ENCODE measurements around the gene ELP4. TPM values are rescaled to one million over a fixed set of nuclear protein-coding genes. Genes with fewer than 3 reads are reported as not detected.

ELP4 gene
- total and polyA plus RNA-seq, 2 donors (not counting 1 experiment from before 2014, with no cell fraction given), result 7.1 to 31.3 TPM

GRCh38 chr11:31818425-31818755, 308.8 kb downstream of the ELP4 start:
- Mint-ChIP-seq H3K4me1 (peaks cover 26% of the 10 kb centered on the region), H3K4me3 (peak overlapping the region; percentile 34), H3K27ac (no peak overlapping the region), H3K9me3 (ENCODE audit: insufficient read depth) (no peaks in the 10 kb centered on the region), H3K27me3 (peaks cover 46% of the 10 kb centered on the region)
- no peak overlapping the region for H3K4me2 ChIP-seq (replicated peaks; ENCODE audit: low read depth, low read length, poor library complexity, severe bottlenecking)
- no peaks in the 10 kb centered on the region for H3K36me3 ChIP-seq (replicated peaks in 1 of 2; ENCODE audit: control extremely low read depth in 1 of 2, control insufficient read depth in 1 of 2, extremely low read depth in 1 of 2, insufficient read depth in 2 of 2, low read length in 1 of 2)
- peaks cover 41 to 58% of the 10 kb centered on the region in 2 donors for H3K4me1 ChIP-seq (ENCODE audit: control insufficient read depth in 2 of 2, insufficient read depth in 2 of 2, low read length in 2 of 2)
- no peak for TF ChIP-seq EZH2 (IDR thresholded peaks at IDR 0.05; ENCODE audit: borderline replicate concordance, insufficient read depth, low read depth, low read length, poor library complexity, severe bottlenecking)
- TF ChIP-seq CTCF (IDR thresholded peaks at IDR 0.05), result no peak
- H2AFZ ChIP-seq (ENCODE audit: insufficient read depth, low read depth, low read length, poor library complexity, severe bottlenecking), result no peak overlapping the region
- no peak overlapping the region for H3K27ac ChIP-seq (ENCODE audit: low read length in 2 of 2)
- peaks cover 2 to 85% (median 8%) of the 10 kb centered on the region in 3 donors for H3K9me3 ChIP-seq (ENCODE audit: control extremely low read depth in 1 of 3, control insufficient read depth in 2 of 3, insufficient read depth in 1 of 3, low read length in 2 of 3)
- H4K20me1 ChIP-seq (ENCODE audit: control insufficient read depth, insufficient read depth, low read length, poor library complexity, severe bottlenecking), result no peaks in the 10 kb centered on the region
- H3K9ac ChIP-seq (ENCODE audit: low read length), result no peak overlapping the region
- intact Hi-C loops (cut with micrococcal nuclease), result no loop called here
- peak; percentile 14 for DNase-seq
- POLR2A ChIA-PET, result no interaction called here
- no peak for ATAC-seq (ENCODE audit: low read depth)
- 7% methylated on average over 7 of the region's 9 CpGs for WGBS (ENCODE audit: insufficient coverage)
- no peak overlapping the region for H3K4me3 ChIP-seq (ENCODE audit: control extremely low read depth in 1 of 5, extremely low read depth in 1 of 5, insufficient read depth in 1 of 5, low read depth in 2 of 5, low read length in 4 of 5)
- no peaks in the 10 kb centered on the region for H3K79me2 ChIP-seq (ENCODE audit: control insufficient read depth, insufficient read depth, low read length)
- peaks cover 0 to 98% (median 86%) of the 10 kb centered on the region in 4 experiments for H3K27me3 ChIP-seq (replicated peaks in 1 of 4; ENCODE audit: control extremely low read depth in 1 of 4, control insufficient read depth in 3 of 4, insufficient read depth in 4 of 4, low read length in 3 of 4)
- CTCF ChIA-PET, result no interaction called here

GRCh38 chr11:31818874-31819331, 309.3 kb downstream of the ELP4 start:
- no peak for ATAC-seq (ENCODE audit: low read depth)

More at GRCh38 chr11:31818874-31819331, 309.3 kb downstream of the ELP4 start:
- Mint-ChIP-seq H3K4me3 (no peak overlapping the region), H3K9me3 (ENCODE audit: insufficient read depth) (no peaks in the 10 kb centered on the region), H3K27ac (no peak overlapping the region), H3K27me3 (peaks cover 49% of the 10 kb centered on the region), H3K4me1 (peaks cover 23% of the 10 kb centered on the region)
- ChIA-PET CTCF (no interaction called here), POLR2A (no interaction called here)
- peaks cover 36 to 53% of the 10 kb centered on the region in 2 donors for H3K4me1 ChIP-seq (ENCODE audit: control insufficient read depth in 2 of 2, insufficient read depth in 2 of 2, low read length in 2 of 2)
- intact Hi-C loops (cut with micrococcal nuclease), result no loop called here
- H3K27me3 ChIP-seq (replicated peaks in 1 of 4; ENCODE audit: control extremely low read depth in 1 of 4, control insufficient read depth in 3 of 4, insufficient read depth in 4 of 4, low read length in 3 of 4), result peaks cover 0 to 98% (median 85%) of the 10 kb centered on the region in 4 experiments
- peaks cover 2 to 85% (median 8%) of the 10 kb centered on the region in 3 donors for H3K9me3 ChIP-seq (ENCODE audit: control extremely low read depth in 1 of 3, control insufficient read depth in 2 of 3, insufficient read depth in 1 of 3, low read length in 2 of 3)
- H3K79me2 ChIP-seq (ENCODE audit: control insufficient read depth, insufficient read depth, low read length), result no peaks in the 10 kb centered on the region
- H4K20me1 ChIP-seq (ENCODE audit: control insufficient read depth, insufficient read depth, low read length, poor library complexity, severe bottlenecking), result no peaks in the 10 kb centered on the region
- H3K4me3 ChIP-seq (ENCODE audit: control extremely low read depth in 1 of 5, extremely low read depth in 1 of 5, insufficient read depth in 1 of 5, low read depth in 2 of 5, low read length in 4 of 5), result no peak overlapping the region
- 11% methylated on average over 22 of the region's 26 CpGs for WGBS (ENCODE audit: insufficient coverage)
- no peak overlapping the region for H3K27ac ChIP-seq (ENCODE audit: low read length in 2 of 2)
- no peak overlapping the region for H3K4me2 ChIP-seq (replicated peaks; ENCODE audit: low read depth, low read length, poor library complexity, severe bottlenecking)
- no peak overlapping the region for H2AFZ ChIP-seq (ENCODE audit: insufficient read depth, low read depth, low read length, poor library complexity, severe bottlenecking)
- TF ChIP-seq CTCF (IDR thresholded peaks at IDR 0.05) (no peak), EZH2 (IDR thresholded peaks at IDR 0.05; ENCODE audit: borderline replicate concordance, insufficient read depth, low read depth, low read length, poor library complexity, severe bottlenecking) (no peak)
- DNase-seq, result peak; percentile 3
- no peak overlapping the region for H3K9ac ChIP-seq (ENCODE audit: low read length)
- no peaks in the 10 kb centered on the region for H3K36me3 ChIP-seq (replicated peaks in 1 of 2; ENCODE audit: control extremely low read depth in 1 of 2, control insufficient read depth in 1 of 2, extremely low read depth in 1 of 2, insufficient read depth in 2 of 2, low read length in 1 of 2)

Measured in B cell (primary cell).